HG02970 (cell line): Measurements from ENCODE around the gene CCZ1B.
"Not testable (repeated sequence)": the region's sequence is repeated elsewhere in the genome, so short reads cannot be mapped to it uniquely, and the experiment has no call there.

Experiments
- ATAC-seq: cut with Tn5 transposase; IDR thresholded peaks from one replicate; pipeline ENCODE4 v1.9.1; 2021; ENCODE audit warnings: mild to moderate bottlenecking, moderate library complexity, moderate number of reproducible peaks; ENCODE audit not compliant: unreplicated experiment, low FRiP score

The CCZ1B gene

GRCh38 chr7:6826151-6826550, at the start of gene CCZ1B:
Gene CCZ1B (minus strand): TSS chr7:6826275. CDS start chr7:6826197, 78 bp downstream.
- ATAC-seq = peak; percentile 86

GRCh38 chr7:6875022-6875421, 48.9 kb upstream of the CCZ1B start:
- not testable (repeated sequence) for ATAC-seq

- not testable (repeated sequence) for ATAC-seq
Measured at GRCh38 chr7:6872246-6872945, 46.3 kb upstream of the CCZ1B start.

GRCh38 chr7:6871421-6872144, 45.5 kb upstream of the CCZ1B start:
- ATAC-seq = not testable (repeated sequence)

GRCh38 chr7:6864751-6865150, 38.7 kb upstream of the CCZ1B start:
- not testable (repeated sequence) for ATAC-seq

GRCh38 chr7:6864188-6864587, 38.1 kb upstream of the CCZ1B start:
- not testable (repeated sequence) for ATAC-seq

GRCh38 chr7:6862876-6863275, 36.8 kb upstream of the CCZ1B start:
- ATAC-seq = not testable (repeated sequence)

- not testable (repeated sequence) for ATAC-seq
Measured at GRCh38 chr7:6857721-6858314, 31.7 kb upstream of the CCZ1B start.

GRCh38 chr7:6855563-6856131, 29.6 kb upstream of the CCZ1B start:
- ATAC-seq = not testable (repeated sequence)

- ATAC-seq = not testable (repeated sequence)
Measured at GRCh38 chr7:6854747-6855562, 28.9 kb upstream of the CCZ1B start.

- ATAC-seq = not testable (repeated sequence)
Measured at GRCh38 chr7:6853681-6854080, 27.6 kb upstream of the CCZ1B start.

GRCh38 chr7:6849127-6849526, 23.1 kb upstream of the CCZ1B start:
- ATAC-seq = not testable (repeated sequence)

GRCh38 chr7:6847751-6848150, 21.7 kb upstream of the CCZ1B start:
- not testable (repeated sequence) for ATAC-seq

- not testable (repeated sequence) for ATAC-seq
Measured at GRCh38 chr7:6845971-6846449, 19.9 kb upstream of the CCZ1B start.

- ATAC-seq = not testable (repeated sequence)
Measured at GRCh38 chr7:6843654-6844053, 17.6 kb upstream of the CCZ1B start.

GRCh38 chr7:6843092-6843491, 17.0 kb upstream of the CCZ1B start:
- ATAC-seq = not testable (repeated sequence)

- not testable (repeated sequence) for ATAC-seq
Measured at GRCh38 chr7:6842278-6842921, 16.3 kb upstream of the CCZ1B start.

- not testable (repeated sequence) for ATAC-seq
Measured at GRCh38 chr7:6837081-6837480, 11.0 kb upstream of the CCZ1B start.

- ATAC-seq = not testable (repeated sequence)
Measured at GRCh38 chr7:6835521-6835920, 9.4 kb upstream of the CCZ1B start.
